ENCODE data around the gene LSM4. TPM values are rescaled to one million over a fixed set of nuclear protein-coding genes. Genes with fewer than 3 reads are reported as not detected.

LSM4 gene
- total and polyA plus RNA-seq, 2 experiments from 2014 or later, result 200 to 203 TPM

GRCh38 chr19:18262144-18262543, 60.7 kb downstream of the LSM4 start:
- Histone ChIP-seq H3K36me3 (ENCODE audit: low read depth) (no peaks in the 10 kb centered on the region), H3K9me3 (ENCODE audit: low read depth) (no peaks in the 10 kb centered on the region), H4K20me1 (ENCODE audit: insufficient read depth) (no peaks in the 10 kb centered on the region), H3K4me2 (ENCODE audit: unreplicated experiment) (no peak overlapping the region), H3K9me2 (ENCODE audit: insufficient read depth) (no peaks in the 10 kb centered on the region), H3F3A (ENCODE audit: insufficient read depth) (no peaks in the 10 kb centered on the region), H3K4me3 (no peak overlapping the region), H3K27ac (no peak overlapping the region), H2AFZ (no peak overlapping the region), H3K79me2 (ENCODE audit: insufficient read depth) (no peaks in the 10 kb centered on the region), H3K9ac (no peak overlapping the region), H3K27me3 (replicated peaks; ENCODE audit: insufficient read depth) (no peaks in the 10 kb centered on the region), H3K4me1 (ENCODE audit: insufficient read depth) (peaks cover 6% of the 10 kb centered on the region; the same call in 1 of the 2 replicates)
- TF ChIP-seq EZH2 (IDR thresholded peaks at IDR 0.05; ENCODE audit: insufficient read depth, poor library complexity, severe bottlenecking) (no peak), EZH2phosphoT487 (IDR thresholded peaks at IDR 0.05; ENCODE audit: insufficient read depth, low read depth) (no peak)
- no peak for DNase-seq
- in situ Hi-C loops (cut with MboI), result no loop called here

GRCh38 chr19:18261474-18261873, 61.4 kb downstream of the LSM4 start:
- TF ChIP-seq EZH2 (IDR thresholded peaks at IDR 0.05; ENCODE audit: insufficient read depth, poor library complexity, severe bottlenecking) (no peak), EZH2phosphoT487 (IDR thresholded peaks at IDR 0.05; ENCODE audit: insufficient read depth, low read depth) (no peak)
- no peaks in the 10 kb centered on the region for H3K36me3 ChIP-seq (ENCODE audit: low read depth)
- no peaks in the 10 kb centered on the region for H3K27me3 ChIP-seq (replicated peaks; ENCODE audit: insufficient read depth)
- in situ Hi-C loops (cut with MboI), result no loop called here
- H3K9me3 ChIP-seq (ENCODE audit: low read depth), result no peaks in the 10 kb centered on the region
- no peak overlapping the region for H2AFZ ChIP-seq
- no peaks in the 10 kb centered on the region for H4K20me1 ChIP-seq (ENCODE audit: insufficient read depth)
- peaks cover 6% of the 10 kb centered on the region; the same call in 1 of the 2 replicates for H3K4me1 ChIP-seq (ENCODE audit: insufficient read depth)
- WGBS, 2 experiments (ENCODE audit: low coverage in 1 of 2, low lambda C conversion rate in 2 of 2, missing lambda C conversion rate in 2 of 2), result 73 to 83% methylated on average over 2 of the region's 2 CpGs
- H3F3A ChIP-seq (ENCODE audit: insufficient read depth), result no peaks in the 10 kb centered on the region
- no peak for DNase-seq
- H3K79me2 ChIP-seq (ENCODE audit: insufficient read depth), result no peaks in the 10 kb centered on the region
- H3K9ac ChIP-seq, result no peak overlapping the region
- H3K9me2 ChIP-seq (ENCODE audit: insufficient read depth), result no peaks in the 10 kb centered on the region
- no peak overlapping the region for H3K4me2 ChIP-seq (ENCODE audit: unreplicated experiment)
- no peak overlapping the region for H3K27ac ChIP-seq
- H3K4me3 ChIP-seq, result no peak overlapping the region

- TF ChIP-seq EZH2 (IDR thresholded peaks at IDR 0.05; ENCODE audit: insufficient read depth, poor library complexity, severe bottlenecking) (no peak), EZH2phosphoT487 (IDR thresholded peaks at IDR 0.05; ENCODE audit: insufficient read depth, low read depth) (no peak)
- no peaks in the 10 kb centered on the region for H3K27me3 ChIP-seq (replicated peaks; ENCODE audit: insufficient read depth)
- DNase-seq, result peak; percentile 89
- H3K4me3 ChIP-seq, result no peak overlapping the region
- H4K20me1 ChIP-seq (ENCODE audit: insufficient read depth), result no peaks in the 10 kb centered on the region
- H3K79me2 ChIP-seq (ENCODE audit: insufficient read depth), result no peaks in the 10 kb centered on the region
- no peaks in the 10 kb centered on the region for H3K9me3 ChIP-seq (ENCODE audit: low read depth)
- H3K36me3 ChIP-seq (ENCODE audit: low read depth), result no peaks in the 10 kb centered on the region
- in situ Hi-C loops (cut with MboI), result no loop called here
- peaks cover 6% of the 10 kb centered on the region; the same call in 1 of the 2 replicates for H3K4me1 ChIP-seq (ENCODE audit: insufficient read depth)
- H2AFZ ChIP-seq, result no peak overlapping the region
- no peak overlapping the region for H3K9ac ChIP-seq
- WGBS, 2 experiments (ENCODE audit: low coverage in 1 of 2, low lambda C conversion rate in 2 of 2, missing lambda C conversion rate in 2 of 2), result 38 to 57% methylated on average over 4 of the region's 4 CpGs
- H3K9me2 ChIP-seq (ENCODE audit: insufficient read depth), result no peaks in the 10 kb centered on the region
- H3F3A ChIP-seq (ENCODE audit: insufficient read depth), result no peaks in the 10 kb centered on the region
- peak overlapping the region; percentile 51 for H3K27ac ChIP-seq
- H3K4me2 ChIP-seq (ENCODE audit: unreplicated experiment), result no peak overlapping the region
These were observed 63.0 kb downstream of the LSM4 start for GRCh38 chr19:18259893-18260292.

- no peaks in the 10 kb centered on the region for H3F3A ChIP-seq (ENCODE audit: insufficient read depth)
- peaks cover 11% of the 10 kb centered on the region; the same call in 1 of the 2 replicates for H3K4me1 ChIP-seq (ENCODE audit: insufficient read depth)
- H3K9me2 ChIP-seq (ENCODE audit: insufficient read depth), result no peaks in the 10 kb centered on the region
- H2AFZ ChIP-seq, result no peak overlapping the region
- TF ChIP-seq EZH2 (IDR thresholded peaks at IDR 0.05; ENCODE audit: insufficient read depth, poor library complexity, severe bottlenecking), result no peak
- TF ChIP-seq EZH2phosphoT487 (IDR thresholded peaks at IDR 0.05; ENCODE audit: insufficient read depth, low read depth), result no peak
- no peak overlapping the region for H3K4me3 ChIP-seq
- no peaks in the 10 kb centered on the region for H3K9me3 ChIP-seq (ENCODE audit: low read depth)
- WGBS, 2 experiments (ENCODE audit: low coverage in 1 of 2, low lambda C conversion rate in 2 of 2, missing lambda C conversion rate in 2 of 2), result 87% methylated on average over 41 to 51 of the region's 55 CpGs
- no peaks in the 10 kb centered on the region for H4K20me1 ChIP-seq (ENCODE audit: insufficient read depth)
- no peak overlapping the region for H3K4me2 ChIP-seq (ENCODE audit: unreplicated experiment)
- in situ Hi-C loops (cut with MboI), result no loop called here
- DNase-seq, result peak; percentile 40
- H3K79me2 ChIP-seq (ENCODE audit: insufficient read depth), result no peaks in the 10 kb centered on the region
- H3K9ac ChIP-seq, result no peak overlapping the region
- no peaks in the 10 kb centered on the region for H3K27me3 ChIP-seq (replicated peaks; ENCODE audit: insufficient read depth)
- no peak overlapping the region for H3K27ac ChIP-seq
- H3K36me3 ChIP-seq (ENCODE audit: low read depth), result no peaks in the 10 kb centered on the region
These were observed 65.1 kb downstream of the LSM4 start for GRCh38 chr19:18257503-18258470.

Small RNA genes lying within 50 kb of the gene (microRNA-seq; reads per million reads assigned to microRNA genes)
- gene MIR3188 (ENCODE audit: borderline number of aligned reads), result not detected

Small RNA genes lying within 50 kb of the gene (small RNA-seq; reads per million reads assigned to genes)
- gene MIR3188 (ENCODE audit: low read depth, low replicate concordance), result not detected
- gene RN7SL513P (ENCODE audit: low read depth, low replicate concordance), result not detected
- gene RPL39P38 (ENCODE audit: low read depth, low replicate concordance), result not detected

Other genes with a start within 250 kb of the LSM4 start
- not detected in 2 replicates for gene IL12RB1, start 236.1 kb downstream of the LSM4 start, total RNA-seq (2014; rRNA removed; shearing (Covaris generic))
- gene IL12RB1, start 236.1 kb downstream of the LSM4 start, polyA plus RNA-seq (2016; fragmentation: Nextera tagmentation; extraction: Ambion mirVana), result not detected in 2 replicates
- gene MAST3, start 225.3 kb downstream of the LSM4 start, total RNA-seq (2014; rRNA removed; shearing (Covaris generic)), result 3.2 and 3.8 TPM in 2 replicates
- gene MAST3, start 225.3 kb downstream of the LSM4 start, polyA plus RNA-seq (2016; fragmentation: Nextera tagmentation; extraction: Ambion mirVana), result 5.6 and 6.1 TPM in 2 replicates
- gene PIK3R2, start 169.9 kb downstream of the LSM4 start, total RNA-seq (2014; rRNA removed; shearing (Covaris generic)), result 29.2 and 48.9 TPM in 2 replicates
- 1.5 and 1.6 TPM in 2 replicates for gene PIK3R2, start 169.9 kb downstream of the LSM4 start, polyA plus RNA-seq (2016; fragmentation: Nextera tagmentation; extraction: Ambion mirVana)
- 0.86 and 15.9 TPM in 2 replicates for gene IFI30, start 149.3 kb downstream of the LSM4 start, total RNA-seq (2014; rRNA removed; shearing (Covaris generic))
- gene IFI30, start 149.3 kb downstream of the LSM4 start, polyA plus RNA-seq (2016; fragmentation: Nextera tagmentation; extraction: Ambion mirVana), result 10.3 and 14.3 TPM in 2 replicates
- 43.2 and 69.4 TPM in 2 replicates for gene MPV17L2, start 129.9 kb downstream of the LSM4 start, total RNA-seq (2014; rRNA removed; shearing (Covaris generic))
- gene MPV17L2, start 129.9 kb downstream of the LSM4 start, polyA plus RNA-seq (2016; fragmentation: Nextera tagmentation; extraction: Ambion mirVana), result 21.0 and 22.4 TPM in 2 replicates
- 1.4 and 1.8 TPM in 2 replicates for gene RAB3A, start 119.0 kb downstream of the LSM4 start, total RNA-seq (2014; rRNA removed; shearing (Covaris generic))
- gene RAB3A, start 119.0 kb downstream of the LSM4 start, polyA plus RNA-seq (2016; fragmentation: Nextera tagmentation; extraction: Ambion mirVana), result 1.9 and 2.0 TPM in 2 replicates
- under 0.01 and 0.22 TPM in 2 replicates for gene PDE4C, start 96.6 kb downstream of the LSM4 start, total RNA-seq (2014; rRNA removed; shearing (Covaris generic))
- 0.40 and 1.0 TPM in 2 replicates for gene PDE4C, start 96.6 kb downstream of the LSM4 start, polyA plus RNA-seq (2016; fragmentation: Nextera tagmentation; extraction: Ambion mirVana)
- 0.11 and 0.25 TPM in 2 replicates for gene IQCN, start 48.6 kb downstream of the LSM4 start, total RNA-seq (2014; rRNA removed; shearing (Covaris generic))
- gene IQCN, start 48.6 kb downstream of the LSM4 start, polyA plus RNA-seq (2016; fragmentation: Nextera tagmentation; extraction: Ambion mirVana), result 0.16 and 0.33 TPM in 2 replicates
- gene JUND, start 41.5 kb downstream of the LSM4 start, total RNA-seq (2014; rRNA removed; shearing (Covaris generic)), result 123 and 172 TPM in 2 replicates
- 15.3 and 17.9 TPM in 2 replicates for gene JUND, start 41.5 kb downstream of the LSM4 start, polyA plus RNA-seq (2016; fragmentation: Nextera tagmentation; extraction: Ambion mirVana)
- gene PGPEP1, start 17.5 kb upstream of the LSM4 start, total RNA-seq (2014; rRNA removed; shearing (Covaris generic)), result 12.0 and 20.5 TPM in 2 replicates
- gene PGPEP1, start 17.5 kb upstream of the LSM4 start, polyA plus RNA-seq (2016; fragmentation: Nextera tagmentation; extraction: Ambion mirVana), result 9.4 and 14.5 TPM in 2 replicates
- gene GDF15, start 63.1 kb upstream of the LSM4 start, total RNA-seq (2014; rRNA removed; shearing (Covaris generic)), result 27.7 and 33.3 TPM in 2 replicates
- gene GDF15, start 63.1 kb upstream of the LSM4 start, polyA plus RNA-seq (2016; fragmentation: Nextera tagmentation; extraction: Ambion mirVana), result 32.7 and 36.0 TPM in 2 replicates
- gene LRRC25, start 74.5 kb upstream of the LSM4 start, total RNA-seq (2014; rRNA removed; shearing (Covaris generic)), result not detected in 2 replicates
- gene LRRC25, start 74.5 kb upstream of the LSM4 start, polyA plus RNA-seq (2016; fragmentation: Nextera tagmentation; extraction: Ambion mirVana), result not detected in 2 replicates
- gene SSBP4, start 96.3 kb upstream of the LSM4 start, total RNA-seq (2014; rRNA removed; shearing (Covaris generic)), result 156 and 169 TPM in 2 replicates
- gene SSBP4, start 96.3 kb upstream of the LSM4 start, polyA plus RNA-seq (2016; fragmentation: Nextera tagmentation; extraction: Ambion mirVana), result 46.5 and 46.9 TPM in 2 replicates
- 5.5 and 8.9 TPM in 2 replicates for gene ISYNA1, start 115.1 kb upstream of the LSM4 start, total RNA-seq (2014; rRNA removed; shearing (Covaris generic))
- 12.3 and 17.2 TPM in 2 replicates for gene ISYNA1, start 115.1 kb upstream of the LSM4 start, polyA plus RNA-seq (2016; fragmentation: Nextera tagmentation; extraction: Ambion mirVana)
- 22.1 and 24.2 TPM in 2 replicates for gene ELL, start 199.0 kb upstream of the LSM4 start, total RNA-seq (2014; rRNA removed; shearing (Covaris generic))
- 16.4 and 17.1 TPM in 2 replicates for gene ELL, start 199.0 kb upstream of the LSM4 start, polyA plus RNA-seq (2016; fragmentation: Nextera tagmentation; extraction: Ambion mirVana)
- 419 and 466 TPM in 2 replicates for gene FKBP8, start 220.5 kb upstream of the LSM4 start, total RNA-seq (2014; rRNA removed; shearing (Covaris generic))
- gene FKBP8, start 220.5 kb upstream of the LSM4 start, polyA plus RNA-seq (2016; fragmentation: Nextera tagmentation; extraction: Ambion mirVana), result 195 and 208 TPM in 2 replicates
- gene KXD1, start 234.8 kb upstream of the LSM4 start, total RNA-seq (2014; rRNA removed; shearing (Covaris generic)), result 91.2 and 110 TPM in 2 replicates
- 129 and 135 TPM in 2 replicates for gene KXD1, start 234.8 kb upstream of the LSM4 start, polyA plus RNA-seq (2016; fragmentation: Nextera tagmentation; extraction: Ambion mirVana)
- 647 and 755 TPM in 2 replicates for gene UBA52, start 248.8 kb upstream of the LSM4 start, total RNA-seq (2014; rRNA removed; shearing (Covaris generic))
- 708 and 711 TPM in 2 replicates for gene UBA52, start 248.8 kb upstream of the LSM4 start, polyA plus RNA-seq (2016; fragmentation: Nextera tagmentation; extraction: Ambion mirVana)